ENCODE data around the gene TADA2A. TPM values are rescaled to one million over a fixed set of nuclear protein-coding genes. Genes with fewer than 3 reads are reported as not detected.

TADA2A gene
- total RNA-seq, 1 donor from 2014 or later = 28.9 TPM

- Mint-ChIP-seq H3K27ac (peak overlapping the region; percentile 96), H3K36me3 (peaks cover 39% of the 10 kb centered on the region), H3K4me3 (no peak overlapping the region), H3K27me3 (ENCODE audit: low read depth) (no peaks in the 10 kb centered on the region), H3K9me3 (no peaks in the 10 kb centered on the region), H3K4me1 (peaks cover 16% of the 10 kb centered on the region)
- TF ChIP-seq CTCF (IDR thresholded peaks at IDR 0.05; ENCODE audit: unreplicated experiment) = no peak
- no peak for DNase-seq (ENCODE audit: low spot score in 2 of 2, unreplicated experiment in 2 of 2)
Measured at GRCh38 chr17:37476431-37477120, 69.9 kb downstream of the TADA2A start.

- no peaks in the 10 kb centered on the region for H3K27me3 Mint-ChIP-seq (ENCODE audit: low read depth)
- no peak overlapping the region for H3K4me3 Mint-ChIP-seq
- H3K9me3 Mint-ChIP-seq = no peaks in the 10 kb centered on the region
- H3K27ac Mint-ChIP-seq = no peak overlapping the region
- TF ChIP-seq CTCF (IDR thresholded peaks at IDR 0.05; ENCODE audit: unreplicated experiment) = no peak
- peaks cover 34% of the 10 kb centered on the region for H3K36me3 Mint-ChIP-seq
- DNase-seq (ENCODE audit: low spot score in 2 of 2, unreplicated experiment in 2 of 2) = no peak
- H3K4me1 Mint-ChIP-seq = peaks cover 21% of the 10 kb centered on the region
Measured at GRCh38 chr17:37478187-37478586, 71.5 kb downstream of the TADA2A start.

GRCh38 chr17:37479025-37479424, 72.3 kb downstream of the TADA2A start:
- Mint-ChIP-seq H3K9me3 (no peaks in the 10 kb centered on the region), H3K36me3 (peaks cover 27% of the 10 kb centered on the region), H3K27me3 (ENCODE audit: low read depth) (no peaks in the 10 kb centered on the region), H3K4me1 (peaks cover 29% of the 10 kb centered on the region), H3K4me3 (no peak overlapping the region), H3K27ac (no peak overlapping the region)
- TF ChIP-seq CTCF (IDR thresholded peaks at IDR 0.05; ENCODE audit: unreplicated experiment) = no peak
- DNase-seq (ENCODE audit: low spot score in 2 of 2, unreplicated experiment in 2 of 2) = no peak

GRCh38 chr17:37480427-37480826, 73.7 kb downstream of the TADA2A start:
- no peak for TF ChIP-seq CTCF (IDR thresholded peaks at IDR 0.05; ENCODE audit: unreplicated experiment)
- Mint-ChIP-seq H3K9me3 (no peaks in the 10 kb centered on the region), H3K27me3 (ENCODE audit: low read depth) (no peaks in the 10 kb centered on the region), H3K36me3 (peaks cover 24% of the 10 kb centered on the region), H3K4me3 (no peak overlapping the region), H3K27ac (no peak overlapping the region), H3K4me1 (peaks cover 29% of the 10 kb centered on the region)
- no peak for DNase-seq (ENCODE audit: low spot score in 2 of 2, unreplicated experiment in 2 of 2)

- no peaks in the 10 kb centered on the region for H3K9me3 Mint-ChIP-seq
- no peak overlapping the region for H3K27ac Mint-ChIP-seq
- no peak for TF ChIP-seq CTCF (IDR thresholded peaks at IDR 0.05; ENCODE audit: unreplicated experiment)
- no peak overlapping the region for H3K4me3 Mint-ChIP-seq
- H3K27me3 Mint-ChIP-seq (ENCODE audit: low read depth) = no peaks in the 10 kb centered on the region
- H3K36me3 Mint-ChIP-seq = peaks cover 21% of the 10 kb centered on the region
- peaks cover 28% of the 10 kb centered on the region for H3K4me1 Mint-ChIP-seq
- no peak for DNase-seq (ENCODE audit: low spot score in 2 of 2, unreplicated experiment in 2 of 2)
Measured at GRCh38 chr17:37481001-37481665, 74.4 kb downstream of the TADA2A start.

Measured in mesothelial cell of epicardium (in vitro differentiated cells).